Mesenchymal stem cell (in vitro differentiated cells and primary cell): ENCODE results near the gene CABYR.

Source experiments
- DNase-seq: peaks from one replicate; pipeline ENCODE4 v3.0.0-alpha.2; 2013
- H2AFZ ChIP-seq: one replicate; pipeline ENCODE4 v1.6.1; 2013; ENCODE audit warnings: low read depth, mild to moderate bottlenecking, control low read depth, inconsistent platforms, low read length, moderate library complexity
- H2AK5ac ChIP-seq: 2 replicates; pipeline ENCODE4 v1.6.1; 2013; ENCODE audit warnings: low read length, moderate library complexity, mild to moderate bottlenecking, inconsistent platforms; ENCODE audit not compliant: severe bottlenecking
- H2BK120ac ChIP-seq: one replicate; pipeline ENCODE4 v1.6.1; 2013; ENCODE audit warnings: low read depth, mild to moderate bottlenecking, inconsistent platforms, low read length, moderate library complexity
- H2BK12ac ChIP-seq, 2 experiments: one replicate each; pipeline ENCODE4 v1.6.1; 2013; ENCODE audit warnings: inconsistent platforms in 2 of 2, low read length in 2 of 2, mild to moderate bottlenecking in 2 of 2, moderate library complexity in 2 of 2, control low read depth in 1 of 2
- H2BK15ac ChIP-seq: one replicate; pipeline ENCODE4 v1.6.1; 2013; ENCODE audit warnings: mild to moderate bottlenecking, low read depth, inconsistent platforms; ENCODE audit not compliant: poor library complexity, severe bottlenecking
- H2BK5ac ChIP-seq: 2 replicates; pipeline ENCODE4 v1.6.1; 2013; ENCODE audit warnings: low read depth, mild to moderate bottlenecking, low read length, control low read depth, inconsistent platforms; ENCODE audit not compliant: poor library complexity, severe bottlenecking
- H3K14ac ChIP-seq, 2 experiments: one replicate each; pipeline ENCODE4 v1.6.1; 2013; ENCODE audit warnings: inconsistent platforms in 2 of 2, low read length in 2 of 2, control low read depth in 1 of 2, mild to moderate bottlenecking in 1 of 2, moderate library complexity in 1 of 2
- H3K18ac ChIP-seq, 2 experiments: one replicate each; pipeline ENCODE4 v1.6.1; 2013; ENCODE audit warnings: inconsistent platforms in 2 of 2, low read length in 2 of 2, control low read depth in 1 of 2, low read depth in 1 of 2, mild to moderate bottlenecking in 1 of 2
- H3K23ac ChIP-seq, 2 experiments: one replicate each; pipeline ENCODE4 v1.6.1; 2013; ENCODE audit warnings: inconsistent platforms in 2 of 2, low read length in 2 of 2, mild to moderate bottlenecking in 2 of 2, moderate library complexity in 2 of 2, control low read depth in 1 of 2
- H3K27ac ChIP-seq: 2 replicates; pipeline ENCODE4 v1.5.1; 2013; ENCODE audit warnings: mild to moderate bottlenecking, moderate library complexity, low read length, control low read depth, inconsistent platforms; ENCODE audit not compliant: poor library complexity, severe bottlenecking
- H3K27me3 ChIP-seq, 2 experiments: 2 replicates each; pipeline versions ENCODE4 v1.6.1 to v1.7.0; 2013; ENCODE audit warnings: low read length in 2 of 2, mild to moderate bottlenecking in 2 of 2, moderate library complexity in 2 of 2, control low read depth in 1 of 2, inconsistent platforms in 1 of 2; ENCODE audit not compliant: control insufficient read depth in 1 of 2, insufficient read depth in 1 of 2
- H3K36me3 ChIP-seq, 2 experiments: 2 replicates each; pipeline versions ENCODE4 v1.6.1 to v1.7.0; 2013; ENCODE audit warnings: low read length in 2 of 2, control low read depth in 1 of 2, inconsistent platforms in 1 of 2, low read depth in 1 of 2, mild to moderate bottlenecking in 1 of 2; ENCODE audit not compliant: insufficient read depth in 2 of 2, control insufficient read depth in 1 of 2
- H3K4ac ChIP-seq, 2 experiments: one replicate each; pipeline ENCODE4 v1.6.1; 2013; ENCODE audit warnings: inconsistent platforms in 2 of 2, low read length in 2 of 2, mild to moderate bottlenecking in 2 of 2, moderate library complexity in 2 of 2, control low read depth in 1 of 2, low read depth in 1 of 2
- H3K4me1 ChIP-seq: 2 replicates; pipeline ENCODE4 v1.6.1; 2013; ENCODE audit warnings: low read depth, low read length, control low read depth; ENCODE audit not compliant: control insufficient read depth, insufficient read depth
- H3K4me2 ChIP-seq: 2 replicates; pipeline ENCODE4 v1.6.1; 2013; ENCODE audit warnings: low read length, mild to moderate bottlenecking, inconsistent platforms; ENCODE audit not compliant: poor library complexity, severe bottlenecking
- H3K4me3 ChIP-seq, 2 experiments: 2 replicates each; pipeline versions ENCODE4 v1.5.1 to v1.7.0; 2013; ENCODE audit warnings: low read length in 2 of 2, mild to moderate bottlenecking in 2 of 2, control low read depth in 1 of 2, low read depth in 1 of 2; ENCODE audit not compliant: insufficient read depth in 1 of 2
- H3K79me1 ChIP-seq: replicated peaks from 2 replicates; pipeline ENCODE4 v1.6.1; 2013; ENCODE audit warnings: mild to moderate bottlenecking, control low read depth, low read length, inconsistent platforms; ENCODE audit not compliant: poor library complexity, severe bottlenecking
- H3K9ac ChIP-seq: 2 replicates; pipeline ENCODE4 v1.7.0; 2013; ENCODE audit warnings: mild to moderate bottlenecking, low read length, moderate library complexity
- H3K9me3 ChIP-seq: 2 replicates; pipeline ENCODE4 v1.7.0; 2013; ENCODE audit warnings: mild to moderate bottlenecking, low read length; ENCODE audit not compliant: control insufficient read depth
- H4K8ac ChIP-seq: one replicate; pipeline ENCODE4 v1.6.1; 2013; ENCODE audit warnings: inconsistent platforms, mild to moderate bottlenecking, low read length, moderate library complexity
- H4K91ac ChIP-seq: one replicate; pipeline ENCODE4 v1.6.1; 2013; ENCODE audit warnings: mild to moderate bottlenecking, low read length, inconsistent platforms
- WGBS: methylation state at CpG from one replicate; pipeline ENCODE4 v1.1.7; 2013; ENCODE audit warnings: mixed read lengths; 5-methylcytosine and 5-hydroxymethylcytosine counted together

The CABYR gene

GRCh38 chr18:24104486-24104885 lies 34.4 kb upstream of the CABYR start:
- H3K4me3 ChIP-seq: no peak overlapping the region
- H2BK15ac ChIP-seq: no peak overlapping the region
- no peak for DNase-seq
- H3K23ac ChIP-seq: no peak overlapping the region
- H4K91ac ChIP-seq: no peak overlapping the region
- no peak overlapping the region for H2BK12ac ChIP-seq
- H3K9me3 ChIP-seq: no peaks in the 10 kb centered on the region
- no peak overlapping the region for H3K27ac ChIP-seq
- H3K79me1 ChIP-seq: peaks cover 2% of the 10 kb centered on the region
- H3K4me1 ChIP-seq: no peaks in the 10 kb centered on the region
- H3K27me3 ChIP-seq: no peaks in the 10 kb centered on the region
- WGBS: 87% methylated on average over 4 of the region's 4 CpGs
- H2AFZ ChIP-seq: no peak overlapping the region
- H3K9ac ChIP-seq: no peak overlapping the region
- no peak overlapping the region for H3K14ac ChIP-seq
- no peak overlapping the region for H3K4ac ChIP-seq
- H4K8ac ChIP-seq: no peak overlapping the region
- no peak overlapping the region for H2BK120ac ChIP-seq
- no peak overlapping the region for H2BK5ac ChIP-seq
- H2AK5ac ChIP-seq: no peak overlapping the region
- no peak overlapping the region for H3K18ac ChIP-seq
- H3K4me2 ChIP-seq: no peak overlapping the region
- H3K36me3 ChIP-seq: peaks cover 3 to 12% of the 10 kb centered on the region in 2 experiments

GRCh38 chr18:24108641-24109040 lies 30.2 kb upstream of the CABYR start:
- Histone ChIP-seq H4K91ac (no peak overlapping the region), H3K23ac (no peak overlapping the region), H3K9me3 (no peaks in the 10 kb centered on the region), H3K9ac (no peak overlapping the region), H3K4ac (no peak overlapping the region), H3K27ac (no peak overlapping the region), H3K27me3 (no peaks in the 10 kb centered on the region), H3K4me3 (no peak overlapping the region), H3K14ac (no peak overlapping the region), H3K79me1 (peaks cover 2% of the 10 kb centered on the region), H3K4me1 (peaks cover 9% of the 10 kb centered on the region), H2BK12ac (no peak overlapping the region), H4K8ac (no peak overlapping the region), H2BK5ac (no peak overlapping the region), H3K36me3 (peaks cover 2 to 3% of the 10 kb centered on the region in 2 experiments), H2BK15ac (no peak overlapping the region), H2AK5ac (no peak overlapping the region), H3K4me2 (no peak overlapping the region), H3K18ac (no peak overlapping the region), H2AFZ (no peak overlapping the region), H2BK120ac (no peak overlapping the region)
- WGBS: no CpG with 5 or more reads among the region's 1 CpG
- DNase-seq: no peak

GRCh38 chr18:24111936-24112335 lies 26.9 kb upstream of the CABYR start:
- H3K79me1 ChIP-seq: no peaks in the 10 kb centered on the region
- H3K23ac ChIP-seq: no peak overlapping the region
- DNase-seq: no peak
- H3K18ac ChIP-seq: no peak overlapping the region
- 97% methylated on average over 2 of the region's 2 CpGs for WGBS
- H3K27me3 ChIP-seq: no peaks in the 10 kb centered on the region
- no peak overlapping the region for H2BK15ac ChIP-seq
- H4K91ac ChIP-seq: no peak overlapping the region
- no peak overlapping the region for H3K27ac ChIP-seq
- no peak overlapping the region for H3K9ac ChIP-seq
- H3K36me3 ChIP-seq: peaks cover 2 to 24% of the 10 kb centered on the region in 2 experiments
- H3K9me3 ChIP-seq: no peaks in the 10 kb centered on the region
- H3K4me2 ChIP-seq: no peak overlapping the region
- H2BK5ac ChIP-seq: no peak overlapping the region
- H3K4me1 ChIP-seq: peaks cover 13% of the 10 kb centered on the region
- no peak overlapping the region for H2AK5ac ChIP-seq
- no peak overlapping the region for H3K14ac ChIP-seq
- H2BK120ac ChIP-seq: no peak overlapping the region
- H3K4ac ChIP-seq: no peak overlapping the region
- H2AFZ ChIP-seq: no peak overlapping the region
- H2BK12ac ChIP-seq: no peak overlapping the region
- no peak overlapping the region for H3K4me3 ChIP-seq
- no peak overlapping the region for H4K8ac ChIP-seq

- H3K14ac ChIP-seq: no peak overlapping the region
- no peak overlapping the region for H2BK12ac ChIP-seq
- H2BK15ac ChIP-seq: no peak overlapping the region
- no peak overlapping the region for H3K27ac ChIP-seq
- no peaks in the 10 kb centered on the region for H3K79me1 ChIP-seq
- H3K9me3 ChIP-seq: no peaks in the 10 kb centered on the region
- peaks cover 2 to 25% of the 10 kb centered on the region in 2 experiments for H3K36me3 ChIP-seq
- H3K23ac ChIP-seq: no peak overlapping the region
- H3K9ac ChIP-seq: no peak overlapping the region
- WGBS: 96% methylated on average over 4 of the region's 4 CpGs
- H2AFZ ChIP-seq: no peak overlapping the region
- no peak overlapping the region for H3K4me2 ChIP-seq
- H4K91ac ChIP-seq: no peak overlapping the region
- H3K4ac ChIP-seq: no peak overlapping the region
- H3K4me1 ChIP-seq: peaks cover 13% of the 10 kb centered on the region
- no peak overlapping the region for H2BK120ac ChIP-seq
- H4K8ac ChIP-seq: no peak overlapping the region
- no peak for DNase-seq
- no peak overlapping the region for H2AK5ac ChIP-seq
- H3K18ac ChIP-seq: no peak overlapping the region
- no peak overlapping the region for H3K4me3 ChIP-seq
- H3K27me3 ChIP-seq: no peaks in the 10 kb centered on the region
- no peak overlapping the region for H2BK5ac ChIP-seq
Observed at GRCh38 chr18:24112464-24112863, 26.4 kb upstream of the CABYR start.
